NB4 (cell line): ENCODE results near the gene GAPVD1.

Experiments
- DNase-seq: peaks from one replicate; pipeline ENCODE4 v3.0.0; 2010; ENCODE audit warnings: low read depth
- H3K4me3 ChIP-seq: one replicate; pipeline ENCODE4 v1.5.1; 2011; ENCODE audit warnings: mild to moderate bottlenecking, low read depth, low read length, moderate library complexity
- MYC ChIP-seq: IDR thresholded peaks from 2 replicates; pipeline ENCODE4 v1.6.1; 2011; ENCODE audit warnings: low read depth, low read length
- POLR2A ChIP-seq: IDR thresholded peaks from 2 replicates; pipeline ENCODE4 v1.6.1; 2011; ENCODE audit warnings: mild to moderate bottlenecking; ENCODE audit not compliant: insufficient read length; ENCODE audit errors: extremely low read depth
- TF ChIP-seq, protein P1 (sequence below): IDR thresholded peaks from 2 replicates; pipeline ENCODE4 v1.6.1; 2011; ENCODE audit warnings: low read depth, low read length
- TF ChIP-seq, protein P2 (sequence below): IDR thresholded peaks from one replicate; pipeline ENCODE4 v1.5.1; 2012; ENCODE audit warnings: low read depth, low read length

Gene GAPVD1

DNA sequence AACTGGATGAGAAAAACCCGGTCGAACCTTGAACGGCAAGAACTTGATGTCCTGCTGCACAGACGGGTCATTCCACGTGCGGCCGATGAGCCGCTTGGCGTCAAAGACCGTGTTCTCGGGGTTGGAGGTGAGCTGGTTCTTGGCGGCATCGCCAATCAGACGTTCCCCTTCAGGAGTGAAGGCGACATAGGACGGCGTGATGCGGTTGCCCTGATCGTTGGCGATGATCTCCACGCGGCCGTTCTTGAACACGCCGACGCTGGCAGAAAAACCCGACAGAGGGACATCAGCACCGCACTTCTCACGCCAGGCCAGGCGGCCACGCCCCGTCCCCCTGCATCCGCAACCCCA lies 21.0 kb upstream of the GAPVD1 start:
- peak overlapping the region; percentile 99 for H3K4me3 ChIP-seq
- TF ChIP-seq, protein P1, sequence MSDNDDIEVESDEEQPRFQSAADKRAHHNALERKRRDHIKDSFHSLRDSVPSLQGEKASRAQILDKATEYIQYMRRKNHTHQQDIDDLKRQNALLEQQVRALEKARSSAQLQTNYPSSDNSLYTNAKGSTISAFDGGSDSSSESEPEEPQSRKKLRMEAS: peak; percentile 70; the same call in 1 of the 2 replicates
- TF ChIP-seq POLR2A (no peak), MYC (no peak)
- TF ChIP-seq, protein P2, sequence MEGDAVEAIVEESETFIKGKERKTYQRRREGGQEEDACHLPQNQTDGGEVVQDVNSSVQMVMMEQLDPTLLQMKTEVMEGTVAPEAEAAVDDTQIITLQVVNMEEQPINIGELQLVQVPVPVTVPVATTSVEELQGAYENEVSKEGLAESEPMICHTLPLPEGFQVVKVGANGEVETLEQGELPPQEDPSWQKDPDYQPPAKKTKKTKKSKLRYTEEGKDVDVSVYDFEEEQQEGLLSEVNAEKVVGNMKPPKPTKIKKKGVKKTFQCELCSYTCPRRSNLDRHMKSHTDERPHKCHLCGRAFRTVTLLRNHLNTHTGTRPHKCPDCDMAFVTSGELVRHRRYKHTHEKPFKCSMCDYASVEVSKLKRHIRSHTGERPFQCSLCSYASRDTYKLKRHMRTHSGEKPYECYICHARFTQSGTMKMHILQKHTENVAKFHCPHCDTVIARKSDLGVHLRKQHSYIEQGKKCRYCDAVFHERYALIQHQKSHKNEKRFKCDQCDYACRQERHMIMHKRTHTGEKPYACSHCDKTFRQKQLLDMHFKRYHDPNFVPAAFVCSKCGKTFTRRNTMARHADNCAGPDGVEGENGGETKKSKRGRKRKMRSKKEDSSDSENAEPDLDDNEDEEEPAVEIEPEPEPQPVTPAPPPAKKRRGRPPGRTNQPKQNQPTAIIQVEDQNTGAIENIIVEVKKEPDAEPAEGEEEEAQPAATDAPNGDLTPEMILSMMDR: no peak
- peak; percentile 56 for DNase-seq

DNA sequence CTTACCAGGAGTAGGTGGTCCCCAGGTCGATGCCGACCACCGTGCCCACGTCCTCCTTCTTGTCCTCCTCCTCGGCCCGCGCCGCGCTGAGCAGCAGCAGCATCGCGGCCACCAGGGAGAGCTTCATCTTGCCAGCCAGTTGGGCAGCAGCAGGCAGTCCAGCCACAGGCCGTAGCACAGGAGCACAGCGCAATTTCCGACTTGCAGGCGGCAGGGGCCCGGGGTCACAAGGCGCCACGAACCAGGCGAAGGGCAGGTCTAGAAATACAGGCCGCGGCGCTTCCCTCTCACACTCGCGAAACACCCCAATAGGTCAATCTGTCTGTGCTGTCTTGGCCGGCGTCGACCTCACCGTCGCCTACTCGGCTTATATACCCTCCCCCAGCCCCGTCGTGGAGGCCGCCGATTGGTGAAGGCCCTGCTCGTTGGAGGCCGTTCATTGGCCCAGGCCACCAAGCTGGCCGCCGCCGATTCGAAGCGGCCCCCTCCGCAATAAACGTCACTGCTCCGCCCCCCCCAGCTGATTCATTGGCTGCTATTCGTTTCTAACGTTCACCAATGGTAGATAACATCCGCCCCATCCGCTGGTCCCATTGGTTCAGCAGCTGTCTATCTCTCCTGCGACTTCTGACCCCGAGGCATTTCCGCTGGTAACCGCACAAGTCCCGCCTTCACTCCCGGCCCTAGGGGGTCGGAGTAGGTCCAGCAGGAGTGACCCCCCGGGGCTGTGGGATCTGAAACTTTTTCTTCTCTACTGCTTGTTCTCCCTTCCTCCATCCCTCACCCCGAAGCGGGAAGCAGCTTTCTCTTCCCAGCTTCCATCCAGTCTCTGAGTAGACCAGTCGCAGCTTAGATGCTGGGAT lies 20.4 kb upstream of the GAPVD1 start, which contains the start of gene HSPA5:
HSPA5 (minus strand) TSS at position 344 of the 863 bp plus-strand sequence; CDS start at position 127, 217 bp downstream.
- TF ChIP-seq POLR2A (peak; percentile 97), MYC (peak; percentile 82)
- TF ChIP-seq, protein P2: no peak
- TF ChIP-seq, protein P1: peak; percentile 42
- DNase-seq: peak; percentile 99
- H3K4me3 ChIP-seq: peak within 1 kb of the TSS; percentile 99

DNA sequence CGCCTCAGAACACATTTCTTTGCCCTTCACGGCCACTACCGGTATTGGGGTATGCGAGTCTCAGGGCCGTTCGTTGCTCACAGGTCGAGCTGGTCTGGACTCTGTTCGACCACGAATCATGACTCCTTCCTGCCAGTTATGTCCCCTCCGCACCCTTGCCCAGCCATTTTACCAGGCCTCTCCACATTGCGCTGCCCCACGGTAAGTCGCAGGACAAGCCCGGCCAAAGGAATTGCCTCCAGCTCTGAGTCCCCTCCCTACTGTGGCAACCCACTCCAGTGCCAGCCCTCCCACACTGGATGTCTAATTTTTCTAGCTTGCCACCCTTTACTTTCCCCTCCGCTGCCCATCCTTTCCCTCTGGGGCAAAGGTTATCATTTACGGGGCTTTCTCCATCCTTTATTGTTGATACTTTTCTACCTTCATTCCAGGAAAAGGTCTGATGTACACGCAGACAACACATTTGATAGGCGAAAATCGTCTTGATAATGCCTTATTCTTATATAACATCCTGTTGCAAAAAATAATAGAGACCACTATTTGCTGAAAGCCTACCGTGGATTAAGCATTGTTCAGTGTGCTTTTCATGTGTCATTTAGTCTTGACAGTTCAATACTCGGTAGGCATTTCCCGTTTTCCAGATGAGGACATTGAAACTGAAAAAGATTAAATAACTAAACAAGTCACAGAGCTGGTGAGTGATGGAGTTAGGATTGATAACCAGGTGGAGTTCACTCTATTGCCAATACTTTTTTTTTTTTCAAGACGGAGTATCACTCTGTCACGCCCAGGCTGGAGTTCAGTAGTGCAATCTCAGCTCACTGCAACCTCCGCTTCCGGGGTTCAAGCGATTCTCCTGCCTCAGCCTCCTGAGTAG lies 19.5 kb upstream of the GAPVD1 start:
- no peak for DNase-seq
- TF ChIP-seq, protein P2: no peak
- TF ChIP-seq, protein P1: no peak
- TF ChIP-seq POLR2A (no peak), MYC (no peak)
- peak overlapping the region; percentile 83 for H3K4me3 ChIP-seq

DNA sequence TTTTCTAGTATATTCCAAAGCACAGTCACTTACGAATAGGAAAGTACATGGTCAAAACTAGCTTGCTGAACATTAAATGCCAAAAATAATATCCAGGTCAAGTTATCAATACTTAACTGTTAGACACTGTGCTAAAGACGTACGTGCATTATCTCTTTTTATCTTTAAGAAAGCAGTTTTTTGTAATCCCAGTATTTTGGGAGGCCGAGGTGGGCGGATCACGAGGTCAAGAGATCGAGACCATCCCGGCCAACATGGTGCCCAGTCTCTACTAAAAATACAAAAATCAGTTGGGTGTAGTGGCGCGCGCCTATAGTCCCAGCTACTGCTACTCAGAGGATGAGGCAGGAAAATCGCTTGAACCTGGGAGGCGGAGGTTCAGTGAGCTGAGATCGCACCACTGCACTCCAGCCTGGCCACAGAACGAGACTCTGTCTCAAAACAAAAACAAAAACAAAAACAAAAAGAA lies 17.8 kb upstream of the GAPVD1 start:
- TF ChIP-seq, protein P1: no peak
- TF ChIP-seq POLR2A: no peak
- no peak for TF ChIP-seq MYC
- TF ChIP-seq, protein P2: no peak
- H3K4me3 ChIP-seq: no peak overlapping the region
- no peak for DNase-seq

DNA sequence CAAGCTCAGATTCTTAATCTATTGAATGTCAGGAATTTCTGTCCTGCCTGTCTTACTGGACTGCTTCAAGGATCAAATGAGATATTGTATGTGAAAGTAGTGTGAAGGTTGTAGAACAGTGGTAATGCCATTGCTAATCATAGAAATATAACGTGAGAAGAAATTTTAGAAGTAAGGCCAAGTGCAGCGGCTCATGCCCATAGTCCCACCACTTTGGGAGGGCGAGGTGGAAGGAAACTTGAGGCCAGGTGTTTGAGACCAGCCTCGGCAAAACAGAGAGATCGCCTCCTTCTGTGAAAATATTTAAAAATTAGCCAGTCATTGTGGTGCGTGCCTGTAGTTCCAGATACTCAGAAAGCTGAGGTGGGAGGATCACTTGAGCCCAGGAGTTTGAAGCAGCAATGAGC lies 15.4 kb upstream of the GAPVD1 start:
- TF ChIP-seq POLR2A (no peak), MYC (no peak)
- TF ChIP-seq, protein P1: no peak
- TF ChIP-seq, protein P2: no peak
- no peak overlapping the region for H3K4me3 ChIP-seq

More for the DNA sequence above, 15.4 kb upstream of the GAPVD1 start:
- no peak for DNase-seq
